ENCODE measurements around the gene MBTPS1. TPM values are rescaled to one million over a fixed set of nuclear protein-coding genes. Genes with fewer than 3 reads are reported as not detected.

The MBTPS1 gene
- total and polyA plus RNA-seq, 9 donors: 73.8 to 122 (median 90.3) TPM

DNA sequence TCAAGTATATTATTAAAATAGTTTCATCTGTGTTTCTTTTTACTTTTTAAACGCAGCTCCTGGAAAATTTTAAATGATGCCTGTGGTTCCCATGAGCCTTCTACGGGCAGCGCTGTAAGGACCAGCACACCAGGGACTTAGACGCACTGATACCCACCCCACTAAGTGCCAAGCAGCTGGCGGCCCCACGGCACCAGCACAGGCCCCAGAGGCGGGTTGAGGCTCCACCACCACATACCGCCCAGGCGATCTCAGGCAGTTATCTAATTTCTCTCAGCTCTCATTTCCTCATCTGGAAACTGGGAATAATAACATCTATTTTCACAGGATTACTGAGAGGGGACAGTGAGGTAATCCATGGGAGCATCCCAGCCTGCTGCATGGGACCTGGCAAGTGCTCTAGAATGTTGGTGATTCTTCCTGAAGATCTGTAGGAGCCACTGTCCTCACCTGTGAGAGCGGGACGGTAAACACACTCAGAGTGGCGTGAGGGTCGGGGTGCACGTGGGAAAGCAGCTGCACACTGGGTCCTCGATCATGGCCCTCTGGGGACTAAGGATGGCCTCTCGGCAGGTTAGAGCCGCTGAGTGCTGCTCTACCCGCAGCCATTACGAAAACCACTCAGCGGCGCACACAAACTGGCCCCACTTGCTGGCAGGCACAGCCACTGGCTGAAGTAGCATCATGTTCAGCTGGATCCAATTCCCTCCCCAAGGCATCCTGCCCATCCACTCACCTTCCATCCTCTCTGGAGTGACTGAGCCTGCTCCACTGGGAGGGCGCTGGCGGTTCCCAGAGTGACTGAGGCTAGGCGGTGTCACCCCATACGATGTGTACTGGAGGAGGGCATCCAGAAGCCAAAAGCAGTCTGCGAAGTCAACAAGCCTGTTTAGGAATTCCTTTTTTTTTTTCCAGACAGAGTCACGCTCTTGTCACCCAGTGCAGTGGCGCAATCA lies 56.5 kb downstream of the MBTPS1 start:
- intact Hi-C loops (cut with DNase I): loop anchor here in 2 of 4 donors (5.0 to 10.0 kb wide), 3 partner anchors 95 to 235 kb away; partner anchors contain the start of gene NECAB2 (in 1 of the 2)
- Histone ChIP-seq H3K27ac (no peak overlapping the region), H3K27me3 (no peaks in the 10 kb centered on the region), H3K9me3 (no peaks in the 10 kb centered on the region), H3K4me1 (ENCODE audit: insufficient read depth) (no peaks in the 10 kb centered on the region), H3K36me3 (no peaks in the 10 kb centered on the region), H3K4me3 (no peak overlapping the region)
- 92 to 93% (median 92%) methylated on average over 28 of the region's 28 CpGs for WGBS, 3 donors
- TF ChIP-seq EP300 (IDR thresholded peaks at IDR 0.05) (no peak), POLR2A (IDR thresholded peaks at IDR 0.05) (no peak)
- TF ChIP-seq, protein P1, sequence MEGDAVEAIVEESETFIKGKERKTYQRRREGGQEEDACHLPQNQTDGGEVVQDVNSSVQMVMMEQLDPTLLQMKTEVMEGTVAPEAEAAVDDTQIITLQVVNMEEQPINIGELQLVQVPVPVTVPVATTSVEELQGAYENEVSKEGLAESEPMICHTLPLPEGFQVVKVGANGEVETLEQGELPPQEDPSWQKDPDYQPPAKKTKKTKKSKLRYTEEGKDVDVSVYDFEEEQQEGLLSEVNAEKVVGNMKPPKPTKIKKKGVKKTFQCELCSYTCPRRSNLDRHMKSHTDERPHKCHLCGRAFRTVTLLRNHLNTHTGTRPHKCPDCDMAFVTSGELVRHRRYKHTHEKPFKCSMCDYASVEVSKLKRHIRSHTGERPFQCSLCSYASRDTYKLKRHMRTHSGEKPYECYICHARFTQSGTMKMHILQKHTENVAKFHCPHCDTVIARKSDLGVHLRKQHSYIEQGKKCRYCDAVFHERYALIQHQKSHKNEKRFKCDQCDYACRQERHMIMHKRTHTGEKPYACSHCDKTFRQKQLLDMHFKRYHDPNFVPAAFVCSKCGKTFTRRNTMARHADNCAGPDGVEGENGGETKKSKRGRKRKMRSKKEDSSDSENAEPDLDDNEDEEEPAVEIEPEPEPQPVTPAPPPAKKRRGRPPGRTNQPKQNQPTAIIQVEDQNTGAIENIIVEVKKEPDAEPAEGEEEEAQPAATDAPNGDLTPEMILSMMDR (IDR thresholded peaks at IDR 0.05): no peak
- peak in 1 of 5 donors; percentile 30 for DNase-seq

DNA sequence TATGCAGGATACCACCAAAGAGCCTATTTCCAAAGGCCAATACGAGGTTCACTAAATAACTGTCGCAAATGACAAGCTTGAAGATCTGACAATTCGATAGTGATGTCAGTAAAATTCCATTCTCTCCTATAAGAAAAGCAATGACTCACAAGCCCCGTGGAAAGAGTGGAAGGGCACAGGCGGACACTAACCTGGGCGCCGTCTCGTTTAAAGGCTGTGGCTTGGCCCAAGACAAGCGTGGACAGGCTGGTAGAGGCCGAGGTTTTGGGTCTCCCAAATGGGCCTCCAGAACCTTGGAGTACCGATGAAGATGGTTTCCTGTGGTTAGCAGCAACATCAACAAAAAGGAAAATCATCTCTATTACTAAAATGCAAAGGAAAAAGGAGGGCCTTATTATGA lies 57.6 kb downstream of the MBTPS1 start:
- Histone ChIP-seq H3K27me3 (no peaks in the 10 kb centered on the region), H3K27ac (no peak overlapping the region), H3K9me3 (no peaks in the 10 kb centered on the region), H3K4me3 (no peak overlapping the region), H3K4me1 (ENCODE audit: insufficient read depth) (no peaks in the 10 kb centered on the region), H3K36me3 (no peaks in the 10 kb centered on the region)
- peak in 1 of 5 donors; percentile 17 for DNase-seq
- intact Hi-C loops (cut with DNase I): no loop called here
- WGBS, 3 donors: 84 to 86% (median 84%) methylated on average over 11 of the region's 11 CpGs
- no peak for TF ChIP-seq EP300 (IDR thresholded peaks at IDR 0.05)
- TF ChIP-seq POLR2A (IDR thresholded peaks at IDR 0.05): no peak
- TF ChIP-seq, protein P1 (IDR thresholded peaks at IDR 0.05): no peak

DNA sequence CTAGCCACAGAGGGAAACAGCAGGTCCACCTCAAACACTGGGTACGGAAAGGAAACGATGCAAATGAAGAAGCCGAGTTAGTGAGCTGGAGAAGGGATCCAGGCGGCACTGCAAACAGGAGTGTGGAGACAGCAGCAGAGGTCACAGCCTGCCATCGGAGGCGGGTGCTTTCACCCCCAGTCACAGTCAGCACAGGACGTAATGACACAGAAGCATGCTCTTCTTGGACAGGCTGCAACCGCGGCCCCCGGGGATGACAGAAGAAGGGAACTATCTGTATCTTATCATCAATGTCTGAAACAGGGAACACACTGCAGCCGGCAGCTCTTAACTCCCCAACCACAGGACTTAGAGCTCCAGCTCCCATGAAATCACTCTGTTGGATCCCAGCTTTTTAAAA lies 58.1 kb downstream of the MBTPS1 start:
- 68 to 80% (median 71%) methylated on average over 11 of the region's 11 CpGs for WGBS, 3 donors
- H3K4me3 ChIP-seq: no peak overlapping the region
- H3K27me3 ChIP-seq: no peaks in the 10 kb centered on the region
- H3K36me3 ChIP-seq: no peaks in the 10 kb centered on the region
- peak in 1 of 5 donors; percentile 19 for DNase-seq
- H3K4me1 ChIP-seq (ENCODE audit: insufficient read depth): no peaks in the 10 kb centered on the region
- no peaks in the 10 kb centered on the region for H3K9me3 ChIP-seq
- TF ChIP-seq, protein P1 (IDR thresholded peaks at IDR 0.05): no peak
- no peak for TF ChIP-seq POLR2A (IDR thresholded peaks at IDR 0.05)
- no peak for TF ChIP-seq EP300 (IDR thresholded peaks at IDR 0.05)
- H3K27ac ChIP-seq: no peak overlapping the region
- intact Hi-C loops (cut with DNase I): no loop called here

DNA sequence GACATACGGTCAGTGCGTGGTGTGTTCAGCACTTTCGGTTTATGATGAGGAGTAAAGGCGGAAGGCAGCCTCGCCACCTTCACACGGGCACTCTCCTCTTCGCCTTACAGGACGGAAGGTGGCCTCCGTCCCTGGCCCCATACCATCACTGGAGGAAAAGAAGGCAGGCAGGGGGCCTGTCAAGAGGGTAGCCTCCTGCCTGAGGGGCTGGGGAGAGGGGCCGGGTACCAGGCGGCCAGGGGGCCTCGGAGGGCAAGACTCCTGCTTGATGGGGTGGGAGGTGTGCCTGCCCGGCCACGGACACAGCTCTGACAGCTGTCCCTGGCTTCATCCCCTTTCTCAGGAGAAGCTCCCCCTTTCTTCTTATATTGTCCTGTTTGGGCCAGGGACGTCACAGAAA lies 58.5 kb downstream of the MBTPS1 start:
- no peak for TF ChIP-seq POLR2A (IDR thresholded peaks at IDR 0.05)
- no peak for TF ChIP-seq EP300 (IDR thresholded peaks at IDR 0.05)
- TF ChIP-seq, protein P1 (IDR thresholded peaks at IDR 0.05): no peak

More for the DNA sequence above, 58.5 kb downstream of the MBTPS1 start:
- Histone ChIP-seq H3K27me3 (no peaks in the 10 kb centered on the region), H3K36me3 (no peaks in the 10 kb centered on the region), H3K27ac (no peak overlapping the region), H3K9me3 (no peaks in the 10 kb centered on the region), H3K4me3 (no peak overlapping the region), H3K4me1 (ENCODE audit: insufficient read depth) (no peaks in the 10 kb centered on the region)
- intact Hi-C loops (cut with DNase I): no loop called here
- WGBS, 3 donors: 88 to 93% (median 89%) methylated on average over 15 of the region's 15 CpGs
- DNase-seq: peak in 1 of 5 donors; percentile 15

All from ovary (tissue), 9 donors.